Esophagus squamous epithelium (tissue), 5 donors: ENCODE data around the gene CRHR1. TPM values are rescaled to one million over a fixed set of nuclear protein-coding genes. Genes with fewer than 3 reads are reported as not detected.

Experiments
- DNase-seq: peaks from one replicate; lab custom pipeline; 2025; lab: John Stamatoyannopoulos, UW
- H3K27ac ChIP-seq, 4 donors: fragments of 200-600 bp; sonication (generic); one replicate each; pipeline ENCODE4 v1.5.1; 2016 to 2019; ENCODE audit warnings: mild to moderate bottlenecking in 1 of 4
- H3K27me3 ChIP-seq, 4 donors: fragments of 200-600 bp; sonication (generic); 1 replicate in 3 of 4; 2 replicates in 1 of 4; pipeline versions ENCODE4 v1.5.1 to v1.6.0; 2017 to 2021; ENCODE audit warnings: antibody characterized with exemption in 1 of 4
- H3K36me3 ChIP-seq, 3 donors: fragments of 200-600 bp; sonication (generic); one replicate each; pipeline ENCODE4 v1.5.1; 2016 to 2019
- H3K4me1 ChIP-seq, 3 donors: fragments of 200-600 bp; sonication (generic); one replicate each; pipeline ENCODE4 v1.5.1; 2017 to 2019
- H3K4me3 ChIP-seq, 4 donors: fragments of 200-600 bp; sonication (generic); 1 replicate in 3 of 4; 2 replicates in 1 of 4; pipeline ENCODE4 v1.5.1; 2016 to 2019; ENCODE audit warnings: mild to moderate bottlenecking in 2 of 4, moderate library complexity in 1 of 4
- H3K9me3 ChIP-seq, 3 donors: fragments of 200-600 bp; sonication (generic); one replicate each; pipeline ENCODE4 v1.5.1; 2016 to 2019
- CTCF ChIP-seq, 6 experiments: fragments of 450-650 bp in 4 of 6; fragments of 200-600 bp in 2 of 6; sonication (generic) in 2 of 6; IDR thresholded peaks; one replicate each; pipeline ENCODE4 v1.5.1; 2016 to 2019; ENCODE audit warnings: antibody characterized with exemption in 6 of 6, mild to moderate bottlenecking in 4 of 6, moderate library complexity in 4 of 6
- POLR2A ChIP-seq, 4 donors: fragments of 450-650 bp; IDR thresholded peaks; one replicate each; pipeline ENCODE4 v1.6.1; 2017; ENCODE audit warnings: antibody characterized with exemption in 4 of 4, mild to moderate bottlenecking in 4 of 4, moderate library complexity in 3 of 4
- WGBS, 2 donors: methylation state at CpG; one replicate each; pipeline ENCODE4 v1.1.5; 2018; 5-methylcytosine and 5-hydroxymethylcytosine counted together
- intact Hi-C: fragments of 100-400 bp; cut with DNase I; formaldehyde crosslinking; loops from one replicate; pipeline ENCODE4 v1.15.0; 2022
- total RNA-seq, 4 donors: library from RNA; depleted of rRNA; stranded (reverse); fragments of >200 nt; gene quantifications; one replicate each; pipeline ENCODE4 v1.1.0, GENCODE V29; 2016
- donor health status: DM: yes; HTN: yes; CAD: no.

Gene CRHR1
- total RNA-seq, 4 donors from 2014 or later: not detected

DNA sequence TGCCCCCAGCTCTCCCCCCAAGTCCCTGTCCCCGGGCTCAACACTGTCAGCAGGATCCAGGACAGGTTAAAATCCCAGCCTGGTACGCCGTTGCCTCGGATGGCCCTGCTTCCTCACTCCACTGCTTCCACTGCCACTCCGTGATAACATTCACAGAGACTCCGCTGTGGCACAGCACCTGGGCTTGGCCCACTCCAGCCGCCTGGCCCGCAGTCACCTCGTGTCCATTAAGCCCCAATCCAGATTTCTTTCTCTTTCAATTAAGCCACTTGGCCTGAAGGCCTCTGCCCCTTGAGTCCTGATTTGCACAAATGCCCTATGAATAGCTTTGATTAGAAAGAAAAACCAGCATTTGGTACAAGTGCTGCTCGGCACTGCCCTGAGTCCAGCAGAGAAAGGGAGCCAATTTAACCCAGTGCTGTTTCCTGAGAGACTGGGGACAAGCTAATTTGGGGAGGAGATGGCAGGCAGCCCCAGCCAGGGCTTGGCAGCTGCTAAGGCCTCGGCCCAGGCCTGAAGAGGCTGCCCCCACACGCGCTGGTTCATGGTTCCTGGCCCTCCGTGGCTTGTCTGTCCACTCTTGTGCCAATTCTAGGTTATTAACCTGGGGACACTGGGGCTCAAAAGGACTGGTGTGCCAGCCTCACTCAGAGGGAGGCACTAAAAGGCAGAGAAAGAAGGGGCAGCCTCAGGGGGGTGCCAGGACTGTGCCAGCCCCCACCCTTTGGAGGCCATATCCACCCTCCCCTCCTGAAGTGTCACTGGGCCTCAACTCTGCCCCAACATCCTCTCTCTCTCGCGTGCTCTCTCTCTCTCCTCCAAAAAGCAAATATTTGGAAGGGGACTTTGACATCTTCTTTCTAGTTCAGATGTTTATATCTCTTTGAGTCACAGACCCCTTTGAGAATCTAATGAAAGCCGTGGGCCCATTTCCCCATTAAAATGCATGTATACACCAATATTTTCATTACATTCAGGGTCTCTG is 30.8 kb downstream of the CRHR1 start:
- WGBS, 2 donors: 75 to 78% methylated on average over 10 to 16 of the region's 17 CpGs
- DNase-seq: no peak

GRCh38 chr17:45815752-45816151 is 31.6 kb downstream of the CRHR1 start:
- H3K4me3 ChIP-seq: no peak overlapping the region
- WGBS, 2 donors: 82 to 100% methylated on average over 1 to 6 of the region's 6 CpGs
- TF ChIP-seq POLR2A (IDR thresholded peaks at IDR 0.05) (no peak), CTCF (IDR thresholded peaks at IDR 0.05) (no peak)

More for the DNA sequence above, 30.8 kb downstream of the CRHR1 start:
- no peaks in the 10 kb centered on the region for H3K36me3 ChIP-seq
- no peak overlapping the region for H3K27ac ChIP-seq
- no peak overlapping the region for H3K4me3 ChIP-seq
- peaks cover 0 to 23% (median 0%) of the 10 kb centered on the region in 4 donors for H3K27me3 ChIP-seq
- intact Hi-C loops: no loop called here
- H3K9me3 ChIP-seq: no peaks in the 10 kb centered on the region
- no peaks in the 10 kb centered on the region for H3K4me1 ChIP-seq
- TF ChIP-seq CTCF (IDR thresholded peaks at IDR 0.05): no peak
- no peak for TF ChIP-seq POLR2A (IDR thresholded peaks at IDR 0.05)

DNA sequence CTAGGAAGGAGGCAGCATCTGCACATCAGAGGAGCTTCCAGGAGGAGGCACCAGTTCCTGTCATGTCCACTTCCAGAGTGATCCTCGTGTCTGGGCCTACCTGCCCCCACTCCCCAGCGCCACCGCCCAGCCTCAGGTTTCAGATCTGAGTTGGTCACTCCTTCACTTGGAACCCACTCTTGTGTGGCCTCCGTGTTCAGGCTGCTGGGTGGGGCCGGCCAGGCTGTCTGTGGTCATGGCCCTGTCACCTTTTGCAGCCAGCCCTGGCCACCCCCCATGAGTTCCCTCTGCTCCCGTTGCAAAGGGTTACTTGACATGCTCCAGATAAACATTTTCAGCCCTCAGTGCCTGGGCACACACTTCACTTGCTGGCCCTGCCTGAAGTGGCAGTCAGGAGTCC is 33.9 kb downstream of the CRHR1 start:
- intact Hi-C loops: no loop called here
- no peaks in the 10 kb centered on the region for H3K4me1 ChIP-seq
- no peaks in the 10 kb centered on the region for H3K9me3 ChIP-seq
- no peaks in the 10 kb centered on the region for H3K36me3 ChIP-seq
- WGBS, 2 donors: 64 to 71% methylated on average over 5 of the region's 6 CpGs
- peaks cover 0 to 25% (median 0%) of the 10 kb centered on the region in 4 donors for H3K27me3 ChIP-seq
- no peak for DNase-seq
- no peak overlapping the region for H3K4me3 ChIP-seq
- no peak overlapping the region for H3K27ac ChIP-seq
- TF ChIP-seq CTCF (IDR thresholded peaks at IDR 0.05) (no peak), POLR2A (IDR thresholded peaks at IDR 0.05) (no peak)

More at GRCh38 chr17:45815752-45816151, 31.6 kb downstream of the CRHR1 start:
- Histone ChIP-seq H3K9me3 (no peaks in the 10 kb centered on the region), H3K4me1 (no peaks in the 10 kb centered on the region), H3K27ac (no peak overlapping the region), H3K36me3 (no peaks in the 10 kb centered on the region), H3K27me3 (peaks cover 0 to 23% (median 0%) of the 10 kb centered on the region in 4 donors)
- no peak for DNase-seq
- intact Hi-C loops: no loop called here

DNA sequence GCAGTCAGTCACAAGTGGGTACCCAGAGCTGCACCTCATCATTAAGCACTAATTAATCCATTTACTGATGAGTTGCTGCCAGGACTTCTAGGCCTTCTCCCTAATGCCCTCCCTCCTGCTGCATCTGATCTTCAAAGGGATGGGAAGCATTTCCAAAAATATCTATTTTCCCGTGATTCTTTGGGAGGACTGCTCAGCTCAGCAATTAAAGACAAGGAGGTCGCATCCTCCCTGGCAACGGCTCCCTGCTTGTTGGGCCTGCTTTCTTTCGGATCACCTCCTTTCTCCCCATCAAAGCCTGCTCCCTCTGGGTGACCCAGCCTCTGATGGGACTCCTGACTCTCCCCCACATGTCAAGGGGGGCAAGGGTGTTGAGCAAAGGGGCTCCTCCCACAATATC is 34.6 kb downstream of the CRHR1 start:
- no peak for TF ChIP-seq CTCF (IDR thresholded peaks at IDR 0.05)
- TF ChIP-seq POLR2A (IDR thresholded peaks at IDR 0.05): no peak
- no peaks in the 10 kb centered on the region for H3K4me1 ChIP-seq
- no peak overlapping the region for H3K4me3 ChIP-seq
- intact Hi-C loops: no loop called here
- no peaks in the 10 kb centered on the region for H3K36me3 ChIP-seq
- no peak for DNase-seq
- H3K27me3 ChIP-seq: peaks cover 0 to 20% (median 0%) of the 10 kb centered on the region in 4 donors
- 70 to 79% methylated on average over 4 of the region's 4 CpGs for WGBS, 2 donors
- no peak overlapping the region for H3K27ac ChIP-seq
- no peaks in the 10 kb centered on the region for H3K9me3 ChIP-seq

GRCh38 chr17:45819632-45820031 is 35.5 kb downstream of the CRHR1 start:
- 67 to 90% methylated on average over 3 of the region's 6 CpGs for WGBS, 2 donors

More at GRCh38 chr17:45819632-45820031, 35.5 kb downstream of the CRHR1 start:
- Histone ChIP-seq H3K27me3 (peaks cover 0 to 28% (median 0%) of the 10 kb centered on the region in 4 donors), H3K4me3 (no peak overlapping the region), H3K36me3 (no peaks in the 10 kb centered on the region), H3K4me1 (no peaks in the 10 kb centered on the region), H3K9me3 (no peaks in the 10 kb centered on the region), H3K27ac (no peak overlapping the region)
- intact Hi-C loops: no loop called here
- DNase-seq: no peak
- TF ChIP-seq POLR2A (IDR thresholded peaks at IDR 0.05) (no peak), CTCF (IDR thresholded peaks at IDR 0.05) (no peak)
